DMS53 treated with DMSO at 0.1 percent for 48 hours (cell line): ENCODE measurements around the gene JPT1.
"Not testable (repeated sequence)": the region's sequence is repeated elsewhere in the genome, so short reads cannot be mapped to it uniquely, and the experiment has no call there.

ENCODE experiments used
- DNase-seq: peaks from one replicate; lab custom pipeline; 2025; ENCODE audit not compliant: unreplicated experiment; lab: John Stamatoyannopoulos, UW

Gene JPT1

GRCh38 chr17:75154195-75155106 is at the start of gene JPT1:
Gene JPT1, minus strand, starts transcription at chr17:75154512. Its CDS starts 115 bp downstream, at chr17:75154397.
- DNase-seq = peak; percentile 96

- DNase-seq = no peak
Observed at GRCh38 chr17:75199886-75200618, 45.7 kb upstream of the JPT1 start.

GRCh38 chr17:75194879-75195278 is 40.6 kb upstream of the JPT1 start:
- no peak for DNase-seq

- peak; percentile 16 for DNase-seq
Observed at GRCh38 chr17:75191584-75191983, 37.3 kb upstream of the JPT1 start.

GRCh38 chr17:75188614-75189013 is 34.3 kb upstream of the JPT1 start:
- DNase-seq = no peak

GRCh38 chr17:75183999-75184884 is 29.9 kb upstream of the JPT1 start:
- no peak for DNase-seq

- DNase-seq = peak; percentile 74
Observed at GRCh38 chr17:75182569-75183436, 28.5 kb upstream of the JPT1 start, which contains the start of gene SUMO2. Gene SUMO2, minus strand, starts transcription at chr17:75182959. Its CDS starts 125 bp downstream, at chr17:75182834.

- DNase-seq = no peak
Observed at GRCh38 chr17:75182319-75182568, 27.9 kb upstream of the JPT1 start.

GRCh38 chr17:75181608-75182318 is 27.5 kb upstream of the JPT1 start:
- no peak for DNase-seq

GRCh38 chr17:75181110-75181509 is 26.8 kb upstream of the JPT1 start:
- DNase-seq = no peak

GRCh38 chr17:75178453-75178852 is 24.1 kb upstream of the JPT1 start:
- DNase-seq = no peak

- no peak for DNase-seq
Observed at GRCh38 chr17:75176625-75177024, 22.3 kb upstream of the JPT1 start.

- DNase-seq = no peak
Observed at GRCh38 chr17:75174996-75175395, 20.7 kb upstream of the JPT1 start.

- DNase-seq = no peak
Observed at GRCh38 chr17:75173526-75173925, 19.2 kb upstream of the JPT1 start.

- DNase-seq = no peak
Observed at GRCh38 chr17:75168998-75169397, 14.7 kb upstream of the JPT1 start.

GRCh38 chr17:75164606-75165005 is 10.3 kb upstream of the JPT1 start:
- DNase-seq = not testable (repeated sequence)

GRCh38 chr17:75163074-75163473 is 8.8 kb upstream of the JPT1 start:
- no peak for DNase-seq

GRCh38 chr17:75160211-75160610 is 5.9 kb upstream of the JPT1 start:
- DNase-seq = no peak

- no peak for DNase-seq
Observed at GRCh38 chr17:75159196-75160031, 5.1 kb upstream of the JPT1 start.
